ENCODE measurements around the gene POLR3H.

- TF ChIP-seq, protein P1, sequence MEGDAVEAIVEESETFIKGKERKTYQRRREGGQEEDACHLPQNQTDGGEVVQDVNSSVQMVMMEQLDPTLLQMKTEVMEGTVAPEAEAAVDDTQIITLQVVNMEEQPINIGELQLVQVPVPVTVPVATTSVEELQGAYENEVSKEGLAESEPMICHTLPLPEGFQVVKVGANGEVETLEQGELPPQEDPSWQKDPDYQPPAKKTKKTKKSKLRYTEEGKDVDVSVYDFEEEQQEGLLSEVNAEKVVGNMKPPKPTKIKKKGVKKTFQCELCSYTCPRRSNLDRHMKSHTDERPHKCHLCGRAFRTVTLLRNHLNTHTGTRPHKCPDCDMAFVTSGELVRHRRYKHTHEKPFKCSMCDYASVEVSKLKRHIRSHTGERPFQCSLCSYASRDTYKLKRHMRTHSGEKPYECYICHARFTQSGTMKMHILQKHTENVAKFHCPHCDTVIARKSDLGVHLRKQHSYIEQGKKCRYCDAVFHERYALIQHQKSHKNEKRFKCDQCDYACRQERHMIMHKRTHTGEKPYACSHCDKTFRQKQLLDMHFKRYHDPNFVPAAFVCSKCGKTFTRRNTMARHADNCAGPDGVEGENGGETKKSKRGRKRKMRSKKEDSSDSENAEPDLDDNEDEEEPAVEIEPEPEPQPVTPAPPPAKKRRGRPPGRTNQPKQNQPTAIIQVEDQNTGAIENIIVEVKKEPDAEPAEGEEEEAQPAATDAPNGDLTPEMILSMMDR (IDR thresholded peaks at IDR 0.05) = no peak
- no peak for TF ChIP-seq EZH2 (IDR thresholded peaks at IDR 0.05)
- TF ChIP-seq EZH2phosphoT487 (IDR thresholded peaks at IDR 0.05) = no peak
Observed at GRCh38 chr22:41513391-41513790, 30.9 kb downstream of the POLR3H start.
